HepG2 (cell line): Measurements from ENCODE around the gene POU2AF3. TPM values are rescaled to one million over a fixed set of nuclear protein-coding genes. Genes with fewer than 3 reads are reported as not detected.

Source experiments
- ATAC-seq: fragments of 200-7000 bp; cut with Tn5 transposase; 3 replicates; pipeline ENCODE4 v1.9.1; 2020; ENCODE audit warnings: mild to moderate bottlenecking, moderate library complexity
- BruUV-seq: library from RNA; stranded (reverse); fragments of 400-500 nt; replicated peaks from 2 replicates; lab custom pipeline; 2021; lab: Mats Ljungman, UMichigan
- CTCF ChIA-PET: fragments of 300-600 bp; formaldehyde crosslinking; extraction: SDS; loops from one replicate; lab custom pipeline; 2021; ENCODE audit warnings: low total read pairs, inconsistent platforms, low intra/inter-chr PET ratio; lab: Yijun Ruan, JAX
- POLR2A ChIA-PET: fragments of 350-600 bp; sonication (Branson Sonifier 250); formaldehyde crosslinking; loops from one replicate; lab custom pipeline; 2020; ENCODE audit warnings: antibody characterized with exemption, inconsistent platforms; lab: Yijun Ruan, JAX
- DNase-seq: peaks from one replicate; pipeline ENCODE4 v3.0.0-alpha.2; 2015; ENCODE audit warnings: low spot score
- FAIRE-seq: peaks from 3 replicates; lab custom pipeline; 2011; peaks lifted over from hg19 to GRCh38; lab: Jason Lieb, UNC
- H2AFZ ChIP-seq: one replicate; pipeline ENCODE4 v1.6.1; 2011; ENCODE audit warnings: low read length, inconsistent platforms
- H3K27ac ChIP-seq: fragments of 300-600 bp; 3 replicates; pipeline ENCODE4 v1.8.0; 2011; ENCODE audit warnings: mixed run types, mild to moderate bottlenecking, mixed read lengths, low read length, inconsistent platforms; ENCODE audit not compliant: insufficient read depth; ENCODE audit errors: extremely low read length
- H3K27me3 ChIP-seq, 2 experiments: fragments of 200-600 bp in 1 of 2; 2 replicates in 1 of 2; 3 replicates in 1 of 2; pipeline versions ENCODE4 v1.6.0 to v1.8.0; 2011; ENCODE audit warnings: low read length in 2 of 2, mild to moderate bottlenecking in 2 of 2, moderate library complexity in 2 of 2, inconsistent platforms in 1 of 2; ENCODE audit not compliant: insufficient read depth in 2 of 2, control insufficient read depth in 1 of 2
- H3K36me3 ChIP-seq, 2 experiments: fragments of 200-600 bp in 1 of 2; replicated peaks in 1 of 2; 2 replicates in 1 of 2; 3 replicates in 1 of 2; pipeline versions ENCODE4 v1.5.1 to v1.8.0; 2011; ENCODE audit warnings: low read length in 2 of 2, inconsistent platforms in 1 of 2; ENCODE audit not compliant: insufficient read depth in 2 of 2, control insufficient read depth in 1 of 2
- H3K4me1 ChIP-seq: 2 replicates; pipeline ENCODE4 v1.5.1; 2012; ENCODE audit warnings: low read length, inconsistent platforms; ENCODE audit not compliant: insufficient read depth
- H3K4me2 ChIP-seq: 2 replicates; pipeline ENCODE4 v1.6.0; 2011; ENCODE audit warnings: low read depth, low read length, inconsistent platforms
- H3K4me3 ChIP-seq, 3 experiments: fragments of 200-600 bp in 1 of 3; sonication (generic), shearing (Covaris generic) in 1 of 3; replicated peaks in 1 of 3; 2 replicates each; pipeline ENCODE4 v1.5.1; 2011 to 2016; ENCODE audit warnings: low read length in 3 of 3, inconsistent platforms in 2 of 3, low read depth in 2 of 3, mild to moderate bottlenecking in 2 of 3, control low read depth in 1 of 3, mixed read lengths in 1 of 3; ENCODE audit not compliant: insufficient read depth in 1 of 3
- H3K79me2 ChIP-seq: one replicate; pipeline ENCODE4 v1.6.1; 2011; ENCODE audit warnings: low read length, inconsistent platforms; ENCODE audit not compliant: insufficient read depth
- H3K9ac ChIP-seq: 2 replicates; pipeline ENCODE4 v1.6.0; 2011; ENCODE audit warnings: mild to moderate bottlenecking, low read depth, low read length, inconsistent platforms; ENCODE audit not compliant: insufficient read depth
- H3K9me3 ChIP-seq: 2 replicates; pipeline ENCODE4 v1.5.1; 2012; ENCODE audit warnings: mild to moderate bottlenecking, low read length
- H4K20me1 ChIP-seq: 2 replicates; pipeline ENCODE4 v1.6.0; 2011; ENCODE audit warnings: inconsistent platforms, mild to moderate bottlenecking, low read length, moderate library complexity; ENCODE audit not compliant: insufficient read depth
- BRD4 ChIP-seq: sonication (generic); formaldehyde crosslinking; IDR thresholded peaks from 2 replicates; pipeline ENCODE4 v1.4.0; 2020; ENCODE audit warnings: missing genetic modification reagents
- DNMT3B ChIP-seq: conservative IDR thresholded peaks from 2 replicates; pipeline ENCODE4 v1.6.1; 2016; ENCODE audit warnings: missing biosample characterization, control low read depth
- HMGXB3 ChIP-seq: sonication (generic); formaldehyde crosslinking; IDR thresholded peaks from 2 replicates; pipeline ENCODE4 v1.4.0; 2020; ENCODE audit warnings: missing genetic modification reagents, borderline replicate concordance
- HNF4G ChIP-seq, 2 experiments: sonication (generic) in 1 of 2; formaldehyde crosslinking in 1 of 2; IDR thresholded peaks; 2 replicates each; pipeline versions ENCODE4 v1.4.0 to v1.6.1; 2011 to 2020; ENCODE audit warnings: borderline replicate concordance in 2 of 2, low read depth in 2 of 2, mild to moderate bottlenecking in 2 of 2, low read length in 1 of 2, missing genetic modification reagents in 1 of 2, moderate library complexity in 1 of 2
- ZNF280B ChIP-seq: sonication (generic); formaldehyde crosslinking; IDR thresholded peaks from 2 replicates; pipeline ENCODE4 v1.5.0; 2020; ENCODE audit warnings: missing genetic modification reagents, mild to moderate bottlenecking, borderline replicate concordance
- ZNF335 ChIP-seq: sonication (generic); formaldehyde crosslinking; IDR thresholded peaks from 2 replicates; pipeline ENCODE4 v1.4.0; 2020; ENCODE audit warnings: missing genetic modification reagents
- ZNF776 ChIP-seq: sonication (generic); formaldehyde crosslinking; IDR thresholded peaks from 2 replicates; pipeline ENCODE4 v1.4.0; 2020; ENCODE audit warnings: mild to moderate bottlenecking, missing genetic modification reagents
- ZNF792 ChIP-seq: IDR thresholded peaks from 2 replicates; pipeline ENCODE4 v1.6.1; 2016
- WGBS: methylation state at CpG from one replicate; pipeline ENCODE4 v1.1.6; 2017; ENCODE audit warnings: low lambda C conversion rate; 5-methylcytosine and 5-hydroxymethylcytosine counted together
- in situ Hi-C: cut with HindIII; loops from 2 replicates; pipeline ENCODE4 v1.10.0; 2017; ENCODE audit warnings: low pct_unique_long_range_greater_than_20kb; ENCODE audit not compliant: extremely low pct_ligation_motif_present
- intact Hi-C: fragments of 100-400 bp; cut with micrococcal nuclease; formaldehyde crosslinking; loops from one replicate; pipeline ENCODE4 v1.10.0; 2022; ENCODE audit not compliant: unreplicated experiment
- polyA plus RNA-seq, 8 experiments: library from polyadenylated mRNA; depleted of rRNA in 3 of 8; stranded (reverse) in 7 of 8; unstranded in 1 of 8; fragments of >200 nt; fragmentation: Illumina TruSeq in 4 of 8; extraction: Trizol in 4 of 8; gene quantifications; 2 replicates each; pipeline versions ENCODE4 v1.2.1 to v1.2.3, GENCODE V29; 2011 to 2016; ENCODE audit warnings: low read depth in 4 of 8, missing spikeins in 1 of 8, mixed read lengths in 1 of 8; ENCODE audit not compliant: insufficient read depth in 1 of 8
- total RNA-seq, 5 experiments: library from RNA; depleted of rRNA; stranded (reverse); fragments of >200 nt; fragmentation: Illumina TruSeq; extraction: Trizol; gene quantifications; 2 replicates each; pipeline ENCODE4 v1.2.3, GENCODE V29; 2016; ENCODE audit warnings: low read depth in 1 of 5

Gene POU2AF3
- total and polyA plus RNA-seq, 2 of the 13 experiments (the other 11 are each of a cell fraction or from before 2014, with no cell fraction given): 7.8 to 71.2 TPM

GRCh38 chr11:111269146-111269868 lies 29.0 kb upstream of the POU2AF3 start (continued):
- no peak for TF ChIP-seq ZNF280B (CRISPR knock-in tag)
- TF ChIP-seq, all 625 proteins: peak for 28

GRCh38 chr11:111272420-111272819 lies 25.9 kb upstream of the POU2AF3 start:
- FAIRE-seq (no peak), DNase-seq (no peak), ATAC-seq (no peak)
- Histone ChIP-seq H3K27me3 (peaks cover 0 to 3% of the 10 kb centered on the region in 2 experiments; a peak in 1 of 5 replicates), H2AFZ (no peak overlapping the region), H3K79me2 (no peaks in the 10 kb centered on the region), H3K27ac (no peak overlapping the region), H3K4me1 (peaks cover 42% of the 10 kb centered on the region), H3K9ac (no peak overlapping the region), H3K9me3 (no peaks in the 10 kb centered on the region), H3K36me3 (no peaks in the 10 kb centered on the region), H3K4me2 (no peak overlapping the region), H4K20me1 (no peaks in the 10 kb centered on the region), H3K4me3 (no peak overlapping the region)
- TF ChIP-seq ZNF335: no peak
- no peak for TF ChIP-seq DNMT3B (CRISPR knock-in tag)
- no peak for TF ChIP-seq BRD4
- TF ChIP-seq ZNF792 (CRISPR knock-in tag): no peak
- no peak for TF ChIP-seq ZNF776 (CRISPR knock-in tag)
- no peak for TF ChIP-seq HMGXB3 (CRISPR knock-in tag)
- TF ChIP-seq HNF4G (IDR thresholded peaks at IDR 0.05; ENCODE audit: borderline replicate concordance, low read depth, low read length): no peak
- TF ChIP-seq HNF4G (CRISPR knock-in tag; IDR thresholded peaks at IDR 0.05; ENCODE audit: borderline replicate concordance, low read depth): no peak
- no TSS peak for BruUV-seq
- intact Hi-C loops (no loop called here), in situ Hi-C loops (no loop called here)
- POLR2A ChIA-PET: no interaction called here
- CTCF ChIA-PET: no interaction called here
- 45% methylated on average over 3 of the region's 3 CpGs for WGBS
